Cerebellar nuclear complex (tissue), 1 donor: ENCODE measurements around the gene PDE3B.
"Not testable (repeated sequence)": the region's sequence is repeated elsewhere in the genome, so short reads cannot be mapped to it uniquely, and the experiment has no call there.

Source experiments
- DNase-seq, 2 experiments: peaks; one replicate each; lab custom pipeline; 2025; lab: John Stamatoyannopoulos, UW

The PDE3B gene

DNA sequence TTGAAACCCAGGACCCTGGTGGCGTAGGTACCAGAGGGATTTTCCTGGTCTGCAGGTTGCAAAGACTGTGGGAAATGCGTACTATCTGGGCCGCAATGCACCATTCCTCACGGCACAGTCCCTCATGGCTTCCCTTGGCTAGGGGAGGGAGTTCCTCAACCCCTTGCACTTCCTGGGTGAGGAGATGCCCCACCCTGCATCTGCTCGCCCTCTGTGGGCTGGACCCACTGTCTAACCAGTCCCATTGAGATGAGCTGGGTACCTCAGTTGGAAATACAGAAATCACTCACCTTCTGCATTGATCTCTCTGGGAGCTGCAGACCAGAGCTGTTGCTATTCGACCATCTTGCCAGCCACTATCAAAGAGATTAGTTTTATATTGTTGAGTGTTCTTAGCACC, 100.1 kb downstream of the PDE3B start:
- DNase-seq, result not testable (repeated sequence)

- no peak for DNase-seq
Measured at GRCh38 chr11:14746857-14747395, 103.3 kb downstream of the PDE3B start.

DNA sequence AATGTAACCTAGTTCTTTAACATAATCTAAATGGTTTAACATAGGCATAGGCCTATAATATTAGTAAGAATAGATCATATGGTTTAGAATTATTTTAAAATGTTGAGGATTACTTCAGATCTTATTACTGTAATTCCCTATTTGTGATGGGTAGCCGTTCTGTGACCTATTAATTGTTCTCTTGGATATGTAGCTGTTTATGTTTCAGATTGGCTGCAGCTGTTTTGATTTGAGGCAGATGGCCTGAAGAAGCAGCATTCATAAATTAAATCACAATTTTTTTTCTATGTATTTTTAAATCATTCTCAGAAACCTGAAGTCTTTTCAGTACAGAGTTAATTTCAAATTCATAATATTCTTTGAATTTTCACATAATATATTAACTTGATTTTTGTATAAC, 104.5 kb downstream of the PDE3B start:
- DNase-seq, result no peak

DNA sequence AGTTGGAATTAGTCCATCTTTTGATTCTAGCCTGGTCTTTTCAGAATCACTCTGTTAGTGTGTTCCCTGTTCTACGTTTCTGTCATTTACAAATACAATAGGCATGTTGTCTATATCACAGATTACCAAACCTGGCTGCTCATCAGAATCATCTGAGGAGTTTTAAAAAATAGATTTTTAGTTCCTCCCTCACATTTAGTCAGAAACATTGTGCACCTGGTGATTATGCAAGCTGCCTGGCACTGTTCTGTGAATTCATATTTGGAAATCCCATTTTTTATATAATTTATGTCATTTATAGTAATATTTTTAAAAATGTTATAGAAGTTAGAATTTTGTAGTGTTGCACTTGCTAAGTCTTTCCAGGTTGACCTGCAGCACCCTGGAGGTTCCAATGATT, 107.3 kb downstream of the PDE3B start:
- no peak for DNase-seq

DNA sequence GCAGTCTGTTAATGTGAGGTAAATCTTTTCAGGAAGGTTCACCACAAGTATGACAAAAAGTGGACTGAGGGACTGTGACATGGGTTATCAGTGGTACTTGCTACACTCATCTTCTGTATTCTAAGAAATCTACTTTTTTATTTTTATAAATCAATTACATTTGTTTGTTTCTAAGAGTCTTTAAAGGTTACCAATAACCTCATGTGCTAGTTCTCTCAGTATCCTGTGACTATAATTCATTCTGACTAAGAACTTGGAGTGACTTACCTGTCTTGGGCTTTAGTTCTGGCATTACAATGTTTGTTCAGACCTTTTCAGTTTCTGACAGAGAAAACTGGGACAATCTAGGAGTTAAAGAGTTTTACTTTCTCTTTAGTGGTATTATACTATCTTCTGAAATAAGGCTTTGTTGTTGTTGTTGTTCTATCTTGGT, 108.4 kb downstream of the PDE3B start:
- no peak for DNase-seq

DNA sequence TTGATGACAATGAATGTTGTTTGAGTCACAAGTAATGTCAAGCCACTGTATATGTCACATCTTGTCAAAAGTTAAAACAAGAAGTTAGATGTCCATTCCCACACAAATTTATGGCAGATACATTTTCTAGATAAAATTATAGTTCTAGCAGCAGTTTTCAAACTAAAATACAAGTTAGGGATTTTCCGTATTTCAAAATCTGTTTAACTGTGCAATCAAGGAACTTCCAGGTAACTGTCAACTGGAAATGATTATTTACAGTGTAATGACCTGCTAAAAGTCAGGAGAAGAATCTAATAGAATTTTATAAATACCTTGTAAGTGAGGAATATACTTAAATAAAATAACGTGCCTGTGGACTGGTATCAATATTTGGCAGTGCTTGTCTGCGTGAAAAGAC, 111.5 kb downstream of the PDE3B start:
- DNase-seq, result no peak

- DNase-seq, result no peak
Measured at GRCh38 chr11:14756349-14756748, 112.7 kb downstream of the PDE3B start.

GRCh38 chr11:14759300-14760012, 115.9 kb downstream of the PDE3B start:
- not testable (repeated sequence) for DNase-seq

DNA sequence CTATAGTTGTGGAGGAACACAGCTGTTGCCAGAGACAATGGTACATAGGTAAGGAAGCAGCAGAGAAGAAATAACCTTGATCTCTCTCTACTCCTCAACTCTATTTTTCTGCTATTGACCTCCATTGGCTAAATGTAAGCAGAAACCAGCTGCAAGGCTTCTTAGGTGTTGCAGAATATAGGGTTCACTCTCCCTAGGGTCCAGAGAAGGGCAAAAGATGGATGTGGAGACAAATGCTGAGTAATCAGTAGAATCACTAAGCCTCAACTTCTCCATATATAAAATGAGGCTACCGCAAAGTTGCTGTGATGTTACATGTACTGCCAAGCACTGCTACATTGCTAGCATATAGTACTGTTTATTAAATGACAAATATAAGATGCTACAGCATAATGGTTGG, 120.6 kb downstream of the PDE3B start:
- DNase-seq, result no peak

GRCh38 chr11:14764579-14765527, 121.2 kb downstream of the PDE3B start:
- DNase-seq, result no peak

- no peak for DNase-seq
Measured at GRCh38 chr11:14766585-14766984, 123.0 kb downstream of the PDE3B start.

DNA sequence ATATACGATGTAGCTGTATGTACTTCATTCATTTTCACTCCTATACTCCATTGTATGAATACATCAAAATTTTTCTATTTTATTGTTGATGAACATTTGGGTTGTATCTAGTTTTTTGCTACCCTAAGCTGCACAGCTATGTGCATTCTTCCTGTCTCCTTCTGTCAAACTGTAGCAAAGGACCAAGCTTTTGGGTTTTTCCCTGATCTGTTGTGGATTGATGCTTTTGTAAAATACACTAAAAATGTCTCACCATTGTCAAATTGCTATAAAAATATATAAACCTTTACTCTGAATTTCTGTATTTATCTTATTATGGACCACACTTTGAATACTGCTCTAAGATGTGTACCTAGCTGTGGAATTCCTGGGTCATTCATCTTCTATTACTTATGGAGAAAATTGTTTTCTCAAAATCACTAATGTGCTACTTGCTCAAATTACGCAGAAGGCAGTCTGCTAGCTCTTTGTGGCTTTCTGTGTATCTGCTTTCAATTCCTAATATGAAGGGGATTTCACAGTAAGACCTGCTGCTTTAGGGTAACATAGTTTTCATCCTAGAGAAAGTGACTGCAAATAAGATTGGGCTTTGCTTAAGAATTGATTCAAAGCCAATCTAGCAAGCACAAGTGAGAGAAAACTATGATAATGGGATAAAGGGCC, 125.1 kb downstream of the PDE3B start:
- DNase-seq, result no peak

DNA sequence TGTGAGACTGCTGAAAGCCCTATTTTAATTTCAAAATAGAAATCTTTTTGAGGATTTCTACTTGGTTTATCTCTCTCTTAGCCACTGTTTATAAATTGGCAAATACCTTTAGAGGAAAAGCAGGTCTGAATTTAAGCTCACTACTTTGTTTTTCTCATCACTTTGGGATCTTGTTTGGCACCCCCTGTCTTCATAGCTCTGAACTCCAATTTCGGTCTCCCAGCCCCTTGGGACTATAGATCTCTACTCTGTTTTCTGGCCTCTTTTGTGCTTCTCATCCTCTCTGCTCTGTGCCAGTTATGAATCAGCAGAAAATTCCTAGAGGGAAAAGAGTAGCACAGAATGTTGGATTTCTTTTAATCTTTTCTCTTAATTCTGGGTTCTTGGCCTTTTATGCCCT, 130.2 kb downstream of the PDE3B start:
- DNase-seq, result no peak

- DNase-seq, result no peak
Measured at GRCh38 chr11:14774721-14775120, 131.1 kb downstream of the PDE3B start.

DNA sequence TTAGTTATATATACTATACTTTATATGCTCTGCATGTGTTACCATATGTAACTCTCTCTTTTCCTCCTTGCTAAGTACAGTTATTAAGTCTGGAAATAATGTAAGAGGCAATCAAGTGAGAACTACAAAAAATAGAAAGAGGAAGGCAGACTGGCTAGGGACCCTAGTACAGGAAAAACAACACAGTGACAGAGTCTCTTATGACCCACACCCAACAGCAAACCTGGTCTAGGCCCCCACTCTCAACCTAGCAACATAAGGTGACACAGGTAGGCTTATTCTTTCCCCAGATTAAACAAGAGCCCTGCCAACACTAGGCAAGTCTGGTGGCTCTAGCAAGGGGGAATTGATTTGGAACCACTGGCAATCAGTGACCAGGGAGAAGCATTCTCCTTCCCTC, 132.3 kb downstream of the PDE3B start:
- no peak for DNase-seq

DNA sequence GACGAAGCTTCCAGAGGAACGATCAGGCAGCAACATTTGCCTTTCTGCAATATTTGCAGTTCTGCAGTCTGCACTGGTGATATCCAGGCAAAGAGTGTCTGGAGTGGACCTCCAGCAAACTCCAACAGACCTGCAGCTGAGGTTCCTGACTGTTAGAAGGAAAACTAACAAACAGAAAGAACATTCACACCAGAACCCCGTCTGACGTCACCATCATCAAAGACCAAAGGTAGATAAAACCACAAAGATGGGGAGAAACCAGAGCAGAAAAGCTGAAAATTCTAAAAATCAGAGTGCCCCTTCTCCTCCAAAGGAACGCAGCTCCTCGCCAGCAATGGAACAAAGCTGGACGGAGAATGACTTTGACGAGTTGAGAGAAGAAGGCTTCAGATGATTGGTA, 134.9 kb downstream of the PDE3B start:
- DNase-seq, result not testable (repeated sequence)

- DNase-seq, result no peak
Measured at GRCh38 chr11:14783788-14784187, 140.2 kb downstream of the PDE3B start.

- DNase-seq, result no peak
Measured at GRCh38 chr11:14784230-14784629, 140.6 kb downstream of the PDE3B start.

DNA sequence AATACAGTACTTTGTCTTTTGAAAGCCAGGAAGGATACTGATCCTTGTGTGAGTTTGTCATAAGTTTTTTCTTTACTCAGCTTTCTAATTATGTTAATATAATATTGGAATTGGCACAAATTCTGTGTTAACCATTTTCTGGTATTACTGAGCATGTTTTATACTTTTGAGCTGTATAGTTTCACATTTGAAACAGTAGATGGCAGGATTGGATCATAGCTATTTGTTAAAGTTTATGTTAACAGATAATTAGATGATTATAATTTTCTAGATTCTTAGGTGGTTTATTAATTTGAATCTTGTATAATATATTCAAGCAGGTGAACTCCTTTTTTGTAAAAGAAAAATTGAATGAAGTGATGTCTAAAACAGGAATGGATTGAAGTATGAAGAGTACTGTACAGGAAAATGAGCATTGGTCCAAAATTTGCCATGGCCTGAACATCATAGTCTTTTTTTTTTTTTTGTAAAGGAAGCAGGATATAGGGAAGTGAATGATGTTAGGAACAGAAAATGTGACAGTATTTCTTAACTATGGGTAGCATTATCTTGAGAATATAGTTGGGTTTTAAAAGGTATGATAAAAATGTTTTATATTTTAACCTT, 146.4 kb downstream of the PDE3B start:
- DNase-seq, result no peak

- DNase-seq, result no peak
Measured at GRCh38 chr11:14793546-14793945, 149.9 kb downstream of the PDE3B start.

DNA sequence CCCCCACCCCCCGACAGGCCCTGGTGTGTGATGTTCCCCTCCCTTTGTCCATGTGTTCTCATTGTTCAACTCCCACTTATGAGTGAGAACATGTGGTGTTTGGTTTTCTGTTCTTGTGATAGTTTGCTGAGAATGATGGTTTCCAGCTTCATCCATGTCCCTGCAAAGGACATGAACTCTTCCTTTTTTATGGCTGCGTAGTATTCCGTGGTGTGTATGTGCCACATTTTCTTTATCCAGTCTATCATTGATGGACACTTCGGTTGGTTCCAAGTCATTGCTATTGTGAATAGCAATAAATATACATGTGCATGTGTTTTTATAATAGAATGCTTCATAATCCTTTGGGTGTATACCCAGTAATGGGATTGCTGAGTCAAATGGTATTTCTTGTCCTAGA, 152.4 kb downstream of the PDE3B start:
- not testable (repeated sequence) for DNase-seq

DNA sequence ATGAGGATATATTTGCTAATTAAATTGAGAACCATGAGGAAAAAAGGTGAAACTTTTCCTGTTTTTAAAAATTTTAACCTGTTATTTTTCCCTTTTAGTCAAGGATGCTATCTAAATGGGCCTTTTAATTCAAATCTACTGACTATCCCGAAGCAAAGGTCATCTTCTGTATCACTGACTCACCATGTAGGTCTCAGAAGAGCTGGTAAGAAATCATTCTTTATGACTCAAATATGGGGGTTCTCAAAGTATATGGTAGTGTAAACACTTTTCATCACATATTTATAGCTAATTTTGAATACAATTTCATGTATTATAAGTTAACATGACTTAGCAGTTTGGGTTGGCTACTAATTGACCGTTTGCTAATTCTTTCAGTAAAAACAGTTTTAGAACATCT, 160.2 kb downstream of the PDE3B start:
- no peak for DNase-seq
